ENCODE measurements around the gene CYB5B. TPM values are rescaled to one million over a fixed set of nuclear protein-coding genes. Genes with fewer than 3 reads are reported as not detected.
A peak's percentile ranks its signal among the peaks of the same experiment; 100 is the strongest.

CYB5B gene
- total RNA-seq, 1 donor, result 99.4 TPM

GRCh38 chr16:69406780-69407331 lies 17.6 kb upstream of the CYB5B start:
- TF ChIP-seq, protein P1, sequence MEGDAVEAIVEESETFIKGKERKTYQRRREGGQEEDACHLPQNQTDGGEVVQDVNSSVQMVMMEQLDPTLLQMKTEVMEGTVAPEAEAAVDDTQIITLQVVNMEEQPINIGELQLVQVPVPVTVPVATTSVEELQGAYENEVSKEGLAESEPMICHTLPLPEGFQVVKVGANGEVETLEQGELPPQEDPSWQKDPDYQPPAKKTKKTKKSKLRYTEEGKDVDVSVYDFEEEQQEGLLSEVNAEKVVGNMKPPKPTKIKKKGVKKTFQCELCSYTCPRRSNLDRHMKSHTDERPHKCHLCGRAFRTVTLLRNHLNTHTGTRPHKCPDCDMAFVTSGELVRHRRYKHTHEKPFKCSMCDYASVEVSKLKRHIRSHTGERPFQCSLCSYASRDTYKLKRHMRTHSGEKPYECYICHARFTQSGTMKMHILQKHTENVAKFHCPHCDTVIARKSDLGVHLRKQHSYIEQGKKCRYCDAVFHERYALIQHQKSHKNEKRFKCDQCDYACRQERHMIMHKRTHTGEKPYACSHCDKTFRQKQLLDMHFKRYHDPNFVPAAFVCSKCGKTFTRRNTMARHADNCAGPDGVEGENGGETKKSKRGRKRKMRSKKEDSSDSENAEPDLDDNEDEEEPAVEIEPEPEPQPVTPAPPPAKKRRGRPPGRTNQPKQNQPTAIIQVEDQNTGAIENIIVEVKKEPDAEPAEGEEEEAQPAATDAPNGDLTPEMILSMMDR (IDR thresholded peaks at IDR 0.05; ENCODE audit: insufficient read depth, low read length), result no peak
- DNase-seq (ENCODE audit: low read depth), result no peak
- no peak overlapping the region for H3K4me3 ChIP-seq (ENCODE audit: low read depth, low read length)

GRCh38 chr16:69407702-69408323 lies 16.6 kb upstream of the CYB5B start:
- no peak for DNase-seq (ENCODE audit: low read depth)

DNA sequence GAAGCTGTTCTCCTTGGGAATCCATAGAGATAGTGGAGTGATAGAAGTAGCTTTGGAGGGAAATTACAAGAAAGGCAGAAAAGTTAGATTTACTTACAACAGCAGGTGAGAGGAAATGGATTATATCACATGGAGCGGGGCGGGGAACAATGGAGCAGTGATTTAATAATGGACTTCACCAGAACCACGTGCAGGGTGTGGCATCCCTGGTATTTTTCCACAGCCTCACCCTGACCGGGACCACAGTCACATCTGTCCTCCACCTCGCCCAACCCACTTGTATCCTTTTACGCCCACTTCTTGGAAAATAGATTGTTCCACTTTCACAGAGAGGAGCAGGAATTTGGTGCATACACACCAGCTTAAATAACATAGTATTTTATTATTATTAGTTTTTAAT lies 15.9 kb upstream of the CYB5B start:
- DNase-seq (ENCODE audit: low read depth), result no peak

More at GRCh38 chr16:69407702-69408323, 16.6 kb upstream of the CYB5B start:
- H3K4me3 ChIP-seq (ENCODE audit: low read depth, low read length), result no peak overlapping the region
- TF ChIP-seq, protein P1 (IDR thresholded peaks at IDR 0.05; ENCODE audit: insufficient read depth, low read length), result no peak

DNA sequence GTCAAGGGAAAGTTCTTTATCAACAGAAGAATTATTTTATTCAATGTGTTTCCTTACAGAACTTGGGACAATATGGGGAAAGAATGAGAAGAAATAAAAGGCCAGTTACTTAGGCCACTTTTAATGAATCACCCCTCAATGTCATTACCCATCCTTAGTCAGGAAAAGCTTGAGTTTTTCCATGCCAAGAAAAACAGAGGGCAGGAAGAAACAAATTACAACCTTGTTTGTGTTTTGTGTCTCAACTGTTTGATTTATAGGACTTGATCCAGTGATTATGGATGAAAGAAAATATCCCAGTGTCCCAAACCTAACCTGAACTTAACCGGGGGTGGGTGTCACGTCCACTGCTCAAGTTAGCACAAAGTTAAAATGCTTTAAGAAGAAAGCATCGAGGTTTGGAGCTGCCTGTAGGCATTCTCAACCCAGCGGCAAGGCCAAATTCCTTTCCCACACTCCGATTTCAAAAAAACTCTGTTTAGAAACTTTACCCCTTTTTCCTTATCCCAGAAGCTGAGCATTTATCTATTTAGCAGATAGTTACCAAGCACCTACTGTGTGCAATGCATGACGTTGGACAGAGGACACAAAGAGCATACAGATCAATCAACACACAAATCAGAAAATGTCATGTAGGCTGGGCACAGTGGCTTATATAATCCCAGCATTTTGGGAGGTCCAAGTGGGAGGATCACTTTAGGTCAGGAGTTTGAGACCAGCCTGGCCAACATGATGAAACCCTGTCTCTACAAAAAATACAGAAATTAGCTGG lies 14.0 kb upstream of the CYB5B start:
- peak; percentile 86 for DNase-seq (ENCODE audit: low read depth)
- TF ChIP-seq, protein P1 (IDR thresholded peaks at IDR 0.05; ENCODE audit: insufficient read depth, low read length), result no peak
- H3K4me3 ChIP-seq (ENCODE audit: low read depth, low read length), result no peak overlapping the region

More for the DNA sequence above, 15.9 kb upstream of the CYB5B start:
- no peak overlapping the region for H3K4me3 ChIP-seq (ENCODE audit: low read depth, low read length)
- TF ChIP-seq, protein P1 (IDR thresholded peaks at IDR 0.05; ENCODE audit: insufficient read depth, low read length), result no peak

DNA sequence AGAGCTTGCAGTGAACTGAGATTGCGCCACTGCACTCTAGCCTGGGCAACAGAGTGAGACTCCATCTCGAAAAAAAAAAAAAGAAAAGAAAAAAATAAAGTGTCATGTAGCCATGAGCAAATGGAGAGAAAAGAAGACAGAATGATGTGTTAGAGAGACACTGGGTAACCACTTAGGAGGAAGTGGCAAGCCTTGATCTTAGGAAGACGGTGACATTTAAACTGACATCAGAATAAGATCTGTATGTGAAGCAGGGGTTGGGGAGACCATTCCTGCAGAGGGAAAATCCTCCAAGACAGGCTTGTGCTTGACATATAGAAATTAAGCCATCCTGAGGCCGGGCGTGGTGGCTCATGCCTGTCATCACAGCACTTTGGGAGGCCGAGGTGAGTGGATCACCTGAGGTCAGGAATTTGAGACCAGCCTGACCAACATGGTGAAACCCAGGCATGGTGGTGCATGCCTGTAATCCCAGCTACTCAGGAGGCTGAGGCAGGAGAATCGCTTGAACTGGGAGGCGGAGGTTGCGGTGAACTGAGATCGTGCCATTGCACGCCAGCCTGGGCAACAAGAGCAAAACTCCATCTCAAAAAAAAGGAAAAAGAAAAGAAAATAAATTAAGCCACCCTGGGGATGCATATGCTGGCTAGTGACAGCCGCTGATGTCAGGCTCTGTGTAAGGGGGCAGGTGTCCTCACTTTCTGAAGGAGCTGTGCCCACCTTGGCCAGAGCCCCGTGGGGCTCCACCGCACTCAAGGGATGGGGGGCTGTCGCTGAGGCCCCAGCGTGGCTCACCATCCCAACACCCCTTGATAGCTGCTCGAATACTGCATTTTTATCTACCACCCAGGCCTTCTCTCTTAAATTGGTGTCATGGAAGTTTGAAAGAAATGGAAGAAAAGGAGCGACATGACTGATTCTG lies 13.1 kb upstream of the CYB5B start:
- no peak overlapping the region for H3K4me3 ChIP-seq (ENCODE audit: low read depth, low read length)
- DNase-seq (ENCODE audit: low read depth), result no peak
- TF ChIP-seq, protein P1 (IDR thresholded peaks at IDR 0.05; ENCODE audit: insufficient read depth, low read length), result no peak

GRCh38 chr16:69412287-69412686 lies 12.1 kb upstream of the CYB5B start:
- DNase-seq (ENCODE audit: low read depth), result peak; percentile 74
- H3K4me3 ChIP-seq (ENCODE audit: low read depth, low read length), result no peak overlapping the region
- TF ChIP-seq, protein P1 (IDR thresholded peaks at IDR 0.05; ENCODE audit: insufficient read depth, low read length), result no peak

Measured in fibroblast of the aortic adventitia (primary cell).